NT2/D1 (cell line): Measurements from ENCODE around the gene PRR30.

ENCODE experiments used
- YY1 ChIP-seq: IDR thresholded peaks from 2 replicates; pipeline ENCODE4 v1.6.1; 2011; ENCODE audit not compliant: insufficient read length, insufficient read depth
- ZNF274 ChIP-seq: IDR thresholded peaks from 2 replicates; pipeline ENCODE4 v1.6.1; 2011; ENCODE audit warnings: mild to moderate bottlenecking, low read depth, low read length

- TF ChIP-seq ZNF274 (no peak), YY1 (no peak)
Observed at GRCh38 chr2:27108221-27108620, 31.0 kb downstream of the PRR30 start.
